Ishikawa (cell line): ENCODE measurements around the gene GRIK1.

ENCODE experiments used
- CEBPB ChIP-seq: IDR thresholded peaks from 2 replicates; pipeline ENCODE4 v1.6.1; 2012
- CREB1 ChIP-seq: IDR thresholded peaks from 2 replicates; pipeline ENCODE4 v1.6.1; 2012; ENCODE audit warnings: low read depth
- EP300 ChIP-seq: IDR thresholded peaks from 2 replicates; pipeline ENCODE4 v1.6.1; 2012; ENCODE audit warnings: borderline replicate concordance
- FOXM1 ChIP-seq: IDR thresholded peaks from 2 replicates; pipeline ENCODE4 v1.6.1; 2012; ENCODE audit warnings: low read depth, borderline replicate concordance
- MAX ChIP-seq: IDR thresholded peaks from 2 replicates; pipeline ENCODE4 v1.6.1; 2012
- TAF1 ChIP-seq: IDR thresholded peaks from 2 replicates; pipeline ENCODE4 v1.6.1; 2012; ENCODE audit warnings: low read depth, mild to moderate bottlenecking
- TCF12 ChIP-seq: IDR thresholded peaks from 2 replicates; pipeline ENCODE4 v1.6.1; 2012; ENCODE audit warnings: low read depth
- YY1 ChIP-seq: IDR thresholded peaks from 2 replicates; pipeline ENCODE4 v1.6.1; 2012; ENCODE audit warnings: low read depth
- TF ChIP-seq, protein P1 (sequence below): IDR thresholded peaks from 2 replicates; pipeline ENCODE4 v1.6.1; 2012
- TF ChIP-seq, protein P2 (sequence below): IDR thresholded peaks from 2 replicates; pipeline ENCODE4 v1.6.1; 2012; ENCODE audit warnings: low read depth, mild to moderate bottlenecking

GRCh38 chr21:29827236-29827635 is 112.6 kb downstream of the GRIK1 start:
- TF ChIP-seq FOXM1 (no peak), CEBPB (no peak), TCF12 (no peak), MAX (no peak), CREB1 (no peak), EP300 (no peak), TAF1 (no peak), YY1 (no peak)
- TF ChIP-seq, protein P1, sequence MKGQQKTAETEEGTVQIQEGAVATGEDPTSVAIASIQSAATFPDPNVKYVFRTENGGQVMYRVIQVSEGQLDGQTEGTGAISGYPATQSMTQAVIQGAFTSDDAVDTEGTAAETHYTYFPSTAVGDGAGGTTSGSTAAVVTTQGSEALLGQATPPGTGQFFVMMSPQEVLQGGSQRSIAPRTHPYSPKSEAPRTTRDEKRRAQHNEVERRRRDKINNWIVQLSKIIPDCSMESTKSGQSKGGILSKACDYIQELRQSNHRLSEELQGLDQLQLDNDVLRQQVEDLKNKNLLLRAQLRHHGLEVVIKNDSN = no peak
- TF ChIP-seq, protein P2, sequence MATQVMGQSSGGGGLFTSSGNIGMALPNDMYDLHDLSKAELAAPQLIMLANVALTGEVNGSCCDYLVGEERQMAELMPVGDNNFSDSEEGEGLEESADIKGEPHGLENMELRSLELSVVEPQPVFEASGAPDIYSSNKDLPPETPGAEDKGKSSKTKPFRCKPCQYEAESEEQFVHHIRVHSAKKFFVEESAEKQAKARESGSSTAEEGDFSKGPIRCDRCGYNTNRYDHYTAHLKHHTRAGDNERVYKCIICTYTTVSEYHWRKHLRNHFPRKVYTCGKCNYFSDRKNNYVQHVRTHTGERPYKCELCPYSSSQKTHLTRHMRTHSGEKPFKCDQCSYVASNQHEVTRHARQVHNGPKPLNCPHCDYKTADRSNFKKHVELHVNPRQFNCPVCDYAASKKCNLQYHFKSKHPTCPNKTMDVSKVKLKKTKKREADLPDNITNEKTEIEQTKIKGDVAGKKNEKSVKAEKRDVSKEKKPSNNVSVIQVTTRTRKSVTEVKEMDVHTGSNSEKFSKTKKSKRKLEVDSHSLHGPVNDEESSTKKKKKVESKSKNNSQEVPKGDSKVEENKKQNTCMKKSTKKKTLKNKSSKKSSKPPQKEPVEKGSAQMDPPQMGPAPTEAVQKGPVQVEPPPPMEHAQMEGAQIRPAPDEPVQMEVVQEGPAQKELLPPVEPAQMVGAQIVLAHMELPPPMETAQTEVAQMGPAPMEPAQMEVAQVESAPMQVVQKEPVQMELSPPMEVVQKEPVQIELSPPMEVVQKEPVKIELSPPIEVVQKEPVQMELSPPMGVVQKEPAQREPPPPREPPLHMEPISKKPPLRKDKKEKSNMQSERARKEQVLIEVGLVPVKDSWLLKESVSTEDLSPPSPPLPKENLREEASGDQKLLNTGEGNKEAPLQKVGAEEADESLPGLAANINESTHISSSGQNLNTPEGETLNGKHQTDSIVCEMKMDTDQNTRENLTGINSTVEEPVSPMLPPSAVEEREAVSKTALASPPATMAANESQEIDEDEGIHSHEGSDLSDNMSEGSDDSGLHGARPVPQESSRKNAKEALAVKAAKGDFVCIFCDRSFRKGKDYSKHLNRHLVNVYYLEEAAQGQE = no peak
